Embryonic facial prominence (tissue), 1 donor: ENCODE results near the gene FTO.
A peak's percentile ranks its signal among the peaks of the same experiment; 100 is the strongest.
"Not testable (repeated sequence)": the region's sequence is repeated elsewhere in the genome, so short reads cannot be mapped to it uniquely, and the experiment has no call there.

Experiments used
- DNase-seq: peaks from one replicate; pipeline ENCODE4 v3.0.0-alpha.2; 2016; ENCODE audit errors: extremely low spot score

Gene FTO

DNA sequence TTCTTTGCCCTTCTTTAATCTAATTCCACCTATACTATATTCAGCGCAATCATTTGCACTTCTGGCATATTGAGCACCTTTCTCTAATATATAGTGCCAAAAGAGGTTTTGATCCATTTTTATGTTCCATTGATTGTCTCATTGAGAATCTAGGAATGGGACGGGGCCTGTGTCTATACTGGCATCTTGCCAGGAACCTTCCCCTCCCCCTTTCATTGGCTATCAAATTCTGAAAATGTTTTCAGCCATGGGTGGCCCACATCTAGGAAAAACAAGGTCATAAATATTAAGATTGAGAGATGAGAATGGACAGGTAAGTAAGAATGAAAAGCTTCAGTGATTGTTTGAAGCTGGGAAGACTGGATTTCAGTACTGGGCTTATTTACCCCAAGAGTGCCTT, 159.9 kb downstream of the FTO start:
- DNase-seq: no peak

DNA sequence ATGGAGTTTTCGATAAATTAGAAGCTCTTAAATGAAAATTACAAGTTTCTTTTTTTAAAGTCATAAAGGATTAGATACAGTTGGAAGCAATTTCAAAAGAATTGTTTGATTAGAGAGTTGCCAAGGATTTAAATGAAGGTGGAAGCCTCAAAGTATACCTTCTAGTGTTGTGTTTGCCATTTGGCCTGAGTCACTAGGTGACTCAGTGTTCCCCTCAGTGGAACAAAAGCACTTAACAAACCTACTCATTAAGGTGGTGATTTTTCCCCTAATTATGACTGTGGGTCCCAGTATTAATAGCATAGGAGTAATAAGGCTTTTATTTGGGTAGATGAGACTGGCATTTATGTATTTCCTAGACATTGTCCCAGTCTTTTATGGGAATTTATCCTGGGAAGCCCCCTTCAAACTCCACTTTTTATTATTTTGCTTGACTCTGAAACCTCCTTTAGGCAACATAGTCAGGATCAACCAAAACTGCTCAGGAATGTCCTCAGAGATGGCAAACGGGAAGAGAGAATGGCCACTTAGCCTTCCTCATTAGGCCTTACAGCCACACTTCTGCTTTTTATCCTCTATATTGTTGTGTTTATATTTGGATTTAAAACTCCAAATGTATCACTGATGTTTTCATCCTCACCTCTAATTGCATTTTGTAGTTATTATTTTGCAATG, 161.0 kb downstream of the FTO start:
- DNase-seq: no peak

DNA sequence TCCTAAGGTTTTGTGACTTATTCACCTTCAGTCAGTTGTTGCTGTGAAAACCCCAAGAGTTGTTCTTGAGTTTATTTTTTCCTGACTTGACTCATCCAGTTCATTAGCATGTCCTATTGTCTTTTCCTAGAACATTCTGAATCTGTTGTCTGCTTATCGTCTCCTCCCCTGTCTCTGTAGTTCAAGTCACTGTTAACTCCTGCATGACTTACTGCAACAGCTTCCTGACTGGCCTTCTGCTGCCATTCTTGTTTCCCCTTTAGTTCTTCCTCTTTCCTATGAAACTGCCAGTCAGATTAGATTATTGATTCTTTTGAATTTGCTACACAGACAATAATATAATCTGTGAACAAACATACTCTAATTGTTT, 161.5 kb downstream of the FTO start:
- DNase-seq: no peak

DNA sequence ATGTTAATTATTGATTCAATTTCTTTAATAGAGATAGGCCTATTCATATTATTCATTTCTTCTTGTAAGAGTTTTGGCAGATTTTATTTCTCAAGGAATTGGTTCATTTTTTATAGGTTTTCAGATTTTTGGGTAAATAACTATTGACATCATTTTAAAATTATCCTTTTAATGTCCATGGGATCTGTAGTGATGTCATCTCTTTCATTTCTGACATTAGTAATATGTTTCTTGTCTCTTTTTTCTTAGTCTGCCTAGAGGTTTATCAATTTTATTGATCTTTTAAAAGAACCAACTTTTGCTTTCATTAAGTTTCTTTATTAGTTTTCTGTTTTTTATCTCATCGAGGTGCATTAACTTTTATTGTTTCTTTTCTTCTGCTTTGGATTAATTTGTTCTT, 162.6 kb downstream of the FTO start:
- no peak for DNase-seq

DNA sequence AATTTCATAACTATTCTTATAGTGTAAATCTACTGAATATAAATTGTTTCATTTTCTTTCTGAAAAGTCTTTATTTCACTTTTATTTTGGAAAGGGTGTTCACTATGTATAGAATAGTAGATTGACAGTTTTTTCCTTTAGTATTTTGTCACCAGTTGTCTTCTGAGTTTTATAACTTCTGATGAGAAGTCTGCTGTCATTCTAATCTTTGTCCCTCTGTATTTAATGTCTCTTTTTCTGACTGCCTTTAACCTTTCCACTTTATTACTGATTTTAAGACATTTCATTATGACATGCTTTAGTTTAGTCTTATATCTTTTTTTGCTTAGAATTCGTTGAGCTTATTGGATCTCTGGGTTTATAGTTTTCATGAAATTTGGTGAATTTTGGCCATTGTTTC, 166.9 kb downstream of the FTO start:
- DNase-seq: no peak

DNA sequence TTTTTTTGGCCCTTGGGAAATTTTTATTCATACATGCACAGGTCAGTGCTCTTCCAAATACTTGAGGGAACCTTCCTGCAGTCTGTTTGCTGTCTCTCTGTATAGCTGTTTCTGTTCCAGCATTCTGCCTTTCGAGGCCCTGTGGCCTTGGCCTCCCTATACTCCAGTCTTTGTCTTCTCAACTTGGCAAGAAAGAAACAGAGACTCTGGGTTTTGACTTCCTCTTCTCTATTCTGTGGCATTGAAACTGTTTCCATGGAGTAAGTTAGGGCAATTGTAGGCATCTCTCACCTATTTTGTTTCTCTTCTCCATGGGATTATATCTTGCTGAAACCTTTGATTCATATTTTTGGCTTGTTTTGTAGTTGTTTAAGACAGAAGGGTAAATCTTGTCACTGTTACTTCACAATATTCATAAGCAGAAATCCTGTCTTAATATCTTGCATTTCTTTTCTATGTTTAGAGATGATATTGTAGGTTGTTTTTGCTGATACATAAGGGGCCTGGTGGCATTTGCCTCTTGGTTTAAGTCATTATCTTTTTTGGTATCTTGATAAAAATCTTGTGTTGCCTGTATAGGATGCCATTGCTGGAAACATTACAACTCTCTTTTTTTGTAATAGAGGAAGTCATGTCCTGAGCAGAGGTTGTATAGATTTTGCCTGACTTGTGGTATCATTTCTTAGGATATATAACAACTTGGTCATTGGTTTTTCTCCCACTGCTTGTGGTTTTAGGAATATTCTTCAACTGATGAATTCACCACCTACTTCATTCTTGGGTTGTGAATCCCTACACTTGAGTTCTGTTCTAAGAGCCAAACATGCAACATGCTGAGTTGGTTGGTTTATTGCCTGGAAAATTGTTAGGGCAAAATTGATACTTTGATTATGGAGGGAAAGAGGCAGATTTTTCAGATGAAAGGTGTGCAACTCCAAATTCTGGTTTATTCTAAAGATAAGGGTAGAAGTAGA, 168.6 kb downstream of the FTO start:
- no peak for DNase-seq

DNA sequence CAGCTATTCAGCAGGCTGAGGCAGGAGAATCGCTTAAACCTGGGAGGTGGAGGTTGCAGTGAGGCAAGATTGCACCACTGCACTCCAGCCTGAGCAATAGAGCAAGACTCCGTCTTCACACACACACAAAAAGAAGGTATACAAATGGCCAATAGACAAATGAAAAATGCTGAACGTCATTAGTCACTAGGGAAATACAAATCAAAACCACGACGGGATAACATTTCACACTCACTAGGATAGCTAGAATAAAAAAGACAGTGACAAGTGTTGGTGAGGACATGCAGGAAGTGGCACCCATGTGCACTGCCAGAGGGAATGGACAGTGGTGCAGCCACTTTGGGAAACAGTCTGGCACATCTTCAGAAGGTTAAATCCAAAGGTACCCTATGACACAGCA, 172.9 kb downstream of the FTO start:
- no peak for DNase-seq

DNA sequence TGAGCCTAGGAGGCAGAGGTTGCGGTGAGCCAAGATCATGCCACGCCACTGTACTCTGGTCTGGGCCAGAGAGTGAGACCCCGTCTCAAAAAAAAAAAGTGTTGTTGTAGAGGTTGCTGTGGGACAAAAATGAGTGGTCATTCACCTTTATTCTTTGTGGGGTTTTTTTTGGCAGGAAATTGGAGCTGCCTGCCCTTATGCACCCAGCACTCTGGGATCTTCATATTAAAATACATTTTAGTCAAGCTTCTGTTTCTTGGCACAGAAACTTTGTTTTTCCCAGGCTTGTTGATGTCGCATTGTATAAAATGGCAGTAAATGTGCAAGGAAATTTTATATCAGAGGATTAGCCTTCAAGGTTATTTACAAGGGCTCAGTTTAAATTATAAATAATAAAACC, 174.3 kb downstream of the FTO start:
- DNase-seq: no peak

DNA sequence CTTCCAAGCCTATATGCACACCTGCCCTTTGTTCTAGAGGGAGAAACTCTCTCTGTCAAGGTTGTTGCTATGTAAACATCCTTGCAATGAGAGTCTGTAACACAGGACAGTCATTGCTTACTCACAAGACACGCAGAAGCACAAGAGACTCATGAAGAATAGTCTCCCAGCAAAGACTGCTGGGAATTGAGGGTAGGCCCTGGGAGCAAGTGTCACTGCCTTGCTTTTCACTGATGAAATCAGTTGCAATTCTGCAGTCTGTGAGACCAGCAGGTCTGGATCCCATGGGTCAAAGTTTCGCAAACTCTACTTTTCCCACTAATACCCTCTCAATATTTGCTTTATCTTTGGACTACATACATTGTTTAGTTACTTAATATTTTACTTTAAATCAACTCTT, 177.4 kb downstream of the FTO start:
- no peak for DNase-seq

DNA sequence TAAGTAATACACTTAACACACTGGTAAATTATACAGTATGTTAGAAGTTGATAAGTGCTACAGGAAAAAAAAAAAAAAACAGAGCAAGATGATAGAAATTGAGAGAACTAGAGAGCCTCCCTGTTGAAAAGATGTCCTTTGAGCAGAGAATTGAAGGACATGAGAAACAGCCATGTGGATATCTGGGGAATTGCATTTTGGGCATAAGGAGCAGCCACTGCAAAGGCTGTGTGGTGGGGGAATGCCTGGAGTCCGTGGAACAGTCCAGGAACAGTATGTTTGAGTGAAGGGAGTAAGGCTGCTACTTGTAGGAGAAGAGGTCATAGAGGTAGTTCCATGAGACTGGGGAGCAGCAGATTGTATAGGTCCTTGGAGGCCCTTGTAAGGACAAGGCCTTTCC, 178.4 kb downstream of the FTO start:
- DNase-seq: no peak

DNA sequence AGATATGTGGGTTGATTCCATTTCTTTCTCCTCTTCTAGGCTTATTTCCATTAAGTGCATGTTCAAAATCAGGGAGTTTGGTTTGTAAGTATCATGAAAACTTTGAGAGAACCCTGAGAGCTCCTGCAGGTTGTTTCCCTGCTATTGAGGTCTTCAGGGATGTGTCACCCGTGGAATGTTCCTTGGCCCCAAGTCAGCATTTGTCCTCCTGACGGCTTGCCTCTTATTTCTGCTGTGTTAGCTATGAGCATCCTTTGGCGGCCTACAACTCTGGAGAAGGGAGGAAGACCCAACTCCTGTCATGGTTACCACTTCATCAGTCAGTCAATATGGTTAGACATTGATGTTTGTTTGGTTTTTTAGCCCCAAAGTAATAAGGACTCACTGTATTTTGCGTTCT, 180.8 kb downstream of the FTO start:
- DNase-seq: no peak

DNA sequence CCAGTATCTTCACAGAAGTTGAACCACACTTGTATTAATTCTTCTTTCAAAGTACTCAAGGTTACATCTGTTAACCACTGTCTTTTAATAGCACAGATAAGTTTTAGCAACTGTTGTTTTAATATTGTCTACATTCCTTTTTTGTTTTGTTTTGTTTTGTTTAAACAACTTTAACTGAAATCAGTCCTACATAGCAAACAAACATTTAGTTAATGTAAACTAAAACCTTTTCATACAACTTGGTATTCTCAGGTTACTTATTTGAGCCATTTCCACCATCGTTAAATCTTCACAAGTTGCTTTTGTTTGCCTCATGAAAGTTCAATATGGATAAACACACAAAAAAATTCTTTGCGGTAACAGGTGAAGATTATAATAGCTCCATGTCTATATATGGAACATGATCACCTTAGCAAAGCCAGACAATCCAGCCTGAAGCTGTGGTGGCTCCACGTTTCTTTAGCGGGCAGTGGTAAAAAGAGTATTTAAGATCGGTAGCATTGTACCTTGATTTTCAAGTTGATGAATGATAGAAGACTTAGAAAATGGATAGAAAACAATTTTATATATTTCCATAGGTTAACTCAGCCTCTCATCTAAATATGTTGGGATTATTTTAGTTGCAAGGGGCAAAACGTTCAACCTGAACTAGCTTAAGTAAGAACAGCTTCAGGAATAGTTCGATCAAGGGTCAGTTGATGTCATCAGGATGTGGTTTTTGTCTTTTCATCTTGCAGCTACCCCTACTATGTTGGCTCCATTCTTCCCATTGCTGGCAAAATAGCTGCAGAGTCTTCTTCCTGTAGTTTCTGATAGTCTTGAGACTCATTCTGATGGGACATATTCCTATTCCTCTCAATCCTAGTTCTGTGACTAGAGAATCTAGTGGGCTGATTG, 182.8 kb downstream of the FTO start:
- no peak for DNase-seq

DNA sequence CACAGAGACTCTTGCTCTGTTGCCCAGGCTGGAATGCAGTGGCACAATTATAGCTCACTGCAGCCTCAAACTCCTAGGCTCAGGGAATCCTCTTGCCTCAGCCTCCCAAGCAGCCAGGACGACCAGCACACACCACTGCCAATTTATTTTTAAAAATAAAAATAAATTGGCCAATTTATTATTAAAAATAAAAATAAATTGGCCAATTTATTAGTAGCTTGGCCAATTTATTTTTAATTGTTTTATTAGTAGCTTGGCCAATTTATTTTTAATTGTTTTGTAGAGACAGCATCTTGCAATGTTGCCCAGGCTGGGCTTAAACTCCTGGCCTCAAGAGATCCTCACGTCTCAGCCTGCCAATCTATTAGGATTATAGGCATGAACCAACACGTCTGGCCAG, 184.3 kb downstream of the FTO start:
- DNase-seq: no peak

DNA sequence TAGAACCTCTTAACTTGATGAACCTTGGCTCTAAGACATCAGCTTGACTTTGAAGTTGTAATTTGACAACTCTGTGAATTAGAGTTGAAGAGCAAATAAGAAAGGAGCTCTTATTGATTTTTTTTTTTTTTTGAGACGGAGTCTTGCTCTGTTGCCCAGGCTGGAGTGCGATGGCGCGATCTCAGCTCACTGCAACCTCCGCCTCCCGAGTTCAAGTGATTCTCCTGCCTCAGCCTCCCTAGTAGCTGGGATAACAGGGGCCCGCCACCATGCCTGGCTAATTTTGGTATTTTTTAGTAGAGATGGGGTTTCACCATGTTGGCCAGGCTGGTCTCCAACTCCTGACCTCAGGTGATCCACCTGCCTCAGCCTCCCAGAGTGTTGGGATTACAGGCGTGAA, 186.9 kb downstream of the FTO start:
- not testable (repeated sequence) for DNase-seq

DNA sequence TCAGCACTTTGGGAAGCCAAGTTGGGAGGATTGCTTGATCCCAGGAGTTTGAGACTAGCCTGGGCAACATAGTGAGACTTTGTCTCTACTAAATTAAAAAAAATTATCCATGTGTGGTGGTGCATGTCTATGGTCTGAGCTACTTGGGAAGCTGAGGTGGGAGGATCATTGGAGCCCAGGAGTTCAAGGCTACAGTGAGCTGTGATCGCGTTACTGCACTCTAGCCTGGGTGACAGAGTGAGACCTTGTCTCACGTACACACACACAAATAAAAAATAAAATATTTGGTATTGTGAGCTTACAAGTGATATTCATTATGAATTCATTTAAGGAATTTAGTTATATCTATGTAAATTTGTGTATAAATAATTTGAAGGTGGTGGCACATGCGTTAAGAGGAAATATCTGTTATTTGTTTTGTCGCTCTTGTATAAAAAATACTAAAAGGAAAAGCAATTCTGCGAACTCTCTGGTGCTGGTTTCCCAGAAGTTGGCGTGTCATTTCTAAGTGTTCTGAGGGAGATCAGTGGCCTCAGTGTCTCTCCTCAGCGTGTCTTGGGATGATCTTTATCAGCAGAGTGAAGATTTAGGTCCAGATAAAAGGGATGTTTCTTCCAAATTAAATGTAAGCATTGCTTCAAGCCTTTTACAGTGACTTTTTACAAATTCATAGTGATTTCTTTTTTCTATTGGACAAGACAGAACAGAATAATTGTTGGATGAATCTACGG, 187.6 kb downstream of the FTO start:
- no peak for DNase-seq

DNA sequence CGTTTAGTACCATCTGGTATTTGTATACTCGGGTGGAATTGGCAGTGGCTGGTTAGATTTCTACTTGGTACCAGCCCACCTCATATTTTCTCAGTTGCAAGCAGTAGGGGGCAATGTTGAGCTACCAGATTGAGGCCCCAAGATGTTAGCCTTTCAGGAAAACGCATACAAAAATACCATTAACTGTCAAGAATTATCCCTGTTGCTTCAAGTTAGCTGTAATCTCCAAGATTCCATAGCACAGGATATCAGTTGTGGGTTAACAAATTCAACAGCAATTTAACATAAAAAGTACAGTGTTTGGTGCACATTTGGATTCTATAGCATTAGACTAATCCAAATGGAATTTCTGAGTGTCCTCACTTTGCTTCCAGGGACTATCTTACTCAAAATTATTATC, 188.2 kb downstream of the FTO start:
- DNase-seq: peak; percentile 12

DNA sequence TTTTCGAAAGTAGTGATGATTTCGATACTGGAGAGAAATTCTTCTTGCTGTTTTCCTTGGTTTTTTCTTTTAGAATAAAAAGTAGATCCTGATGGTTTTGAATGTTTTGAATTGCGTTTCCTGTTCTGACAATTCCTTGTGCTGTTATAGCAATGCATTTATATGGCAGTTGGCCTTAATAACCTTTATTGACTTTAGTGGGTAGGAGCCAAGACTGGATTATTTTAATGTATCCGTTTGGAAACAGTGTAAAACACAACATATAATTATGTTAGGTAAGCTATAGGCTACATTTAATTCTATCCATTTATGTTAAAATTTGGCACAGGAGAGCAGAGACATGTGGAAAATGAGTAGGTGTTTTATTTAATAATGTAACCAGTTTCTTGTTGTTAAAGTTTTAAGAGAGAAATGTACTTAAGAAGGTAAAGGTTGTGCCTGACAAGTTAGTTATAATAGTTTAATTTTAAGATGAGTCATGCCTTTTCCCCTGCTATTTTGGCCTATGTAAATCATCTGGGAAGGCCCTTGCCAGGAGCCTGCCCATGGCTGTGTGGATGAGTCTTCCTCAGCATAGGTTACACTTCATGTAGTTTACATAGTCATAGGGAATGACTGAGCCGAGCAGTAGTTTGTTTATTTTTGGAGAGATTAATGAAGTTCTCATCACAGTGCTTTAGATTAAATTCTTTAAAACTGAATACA, 189.9 kb downstream of the FTO start:
- no peak for DNase-seq

DNA sequence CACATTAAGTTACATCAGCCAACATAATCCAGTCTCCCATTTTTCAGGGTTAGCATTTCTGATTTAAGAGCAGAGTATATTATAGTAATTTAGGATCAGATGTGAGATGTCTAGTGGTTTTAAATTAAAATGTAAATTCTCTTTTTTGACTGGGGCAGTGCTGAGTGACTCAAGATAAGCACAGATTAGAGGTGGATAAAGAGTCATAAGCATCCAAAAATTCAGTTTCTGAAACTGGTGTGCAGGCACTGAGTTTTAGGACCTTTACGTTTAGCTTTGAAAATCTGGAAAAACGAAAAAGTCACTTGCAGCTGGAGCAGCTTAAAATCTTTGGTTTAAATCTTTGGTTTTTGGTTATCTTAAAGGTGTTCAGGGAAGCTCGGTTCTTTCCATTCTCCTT, 190.7 kb downstream of the FTO start:
- DNase-seq: no peak

DNA sequence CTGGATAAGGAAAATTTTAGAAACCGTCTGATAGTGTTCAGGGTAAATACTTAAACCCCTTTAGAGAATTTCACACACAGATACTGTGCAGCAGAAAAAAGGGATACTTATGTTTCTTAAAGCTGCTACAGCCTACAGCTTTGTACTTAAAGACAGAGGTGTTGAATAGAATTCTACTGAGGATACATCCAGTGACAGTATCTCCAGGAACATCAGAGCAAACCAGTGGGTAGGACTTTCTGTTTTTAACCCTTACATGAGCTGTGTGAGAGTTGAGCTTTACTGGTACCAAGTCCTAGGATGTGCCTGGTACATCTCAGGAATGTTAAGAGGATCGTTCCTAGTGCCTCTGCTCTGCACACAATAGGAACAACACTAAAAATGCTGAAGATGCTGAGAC, 191.5 kb downstream of the FTO start:
- no peak for DNase-seq

DNA sequence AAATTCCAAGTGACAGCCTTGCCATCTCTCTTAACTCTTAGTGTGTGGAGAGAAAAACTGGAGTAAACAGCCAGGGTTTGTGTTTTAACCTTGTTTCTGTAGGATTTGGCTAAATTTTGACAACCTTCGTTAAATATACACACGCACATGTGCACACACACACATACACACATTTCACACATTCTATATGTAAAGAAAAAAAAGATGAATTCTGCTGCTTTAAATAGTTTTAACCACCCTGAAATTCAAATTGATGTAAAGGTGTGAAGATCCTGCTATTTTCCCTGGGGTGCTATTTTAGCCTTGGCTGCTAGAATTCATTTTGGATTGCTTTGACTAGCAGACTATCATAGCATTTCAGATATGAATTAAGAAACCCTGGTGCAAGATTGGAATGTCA, 191.9 kb downstream of the FTO start:
- no peak for DNase-seq

DNA sequence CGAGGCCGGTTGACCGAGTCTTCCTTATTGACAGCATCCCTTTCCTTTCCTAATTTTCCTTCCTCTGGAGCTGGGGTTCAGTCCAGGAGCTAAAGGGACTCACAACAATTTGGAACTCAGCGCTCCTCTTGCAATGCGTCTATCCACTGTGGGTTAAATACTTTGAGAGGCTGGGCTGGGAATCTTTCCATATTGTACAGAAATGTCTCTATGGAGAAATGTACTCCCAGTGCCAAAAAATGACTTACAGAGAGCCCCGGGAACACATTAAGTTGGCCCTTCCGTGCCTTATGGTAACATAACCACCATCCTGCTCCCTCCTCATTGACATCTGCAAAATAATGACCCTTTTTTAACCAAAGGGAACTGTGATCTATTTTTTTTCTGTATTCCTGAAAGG, 192.8 kb downstream of the FTO start:
- no peak for DNase-seq
